AG10803 (cell line): Measurements from ENCODE around the gene HNRNPAB.

ENCODE experiments used
- DNase-seq: peaks from one replicate; pipeline ENCODE4 v3.0.0; 2010; ENCODE audit warnings: low read depth
- H3K4me3 ChIP-seq: 2 replicates; pipeline ENCODE4 v1.5.1; 2011; ENCODE audit warnings: mild to moderate bottlenecking, low read length, control low read depth
- CTCF ChIP-seq: conservative IDR thresholded peaks from 2 replicates; pipeline ENCODE4 v1.5.1; 2011; ENCODE audit warnings: mild to moderate bottlenecking, low read length, control low read depth, inconsistent platforms

Gene HNRNPAB

GRCh38 chr5:178187014-178187413 lies 17.3 kb upstream of the HNRNPAB start, which contains the start of gene GMCL2:
TSS of gene GMCL2 (minus strand) at chr5:178187371. CDS start at chr5:178187299, 72 bp downstream.
- no peak for TF ChIP-seq CTCF
- no peak within 1 kb of the TSS for H3K4me3 ChIP-seq
- DNase-seq, result no peak

GRCh38 chr5:178189433-178189832 lies 14.9 kb upstream of the HNRNPAB start:
- H3K4me3 ChIP-seq, result no peak overlapping the region
- DNase-seq, result no peak
- no peak for TF ChIP-seq CTCF

GRCh38 chr5:178191661-178192060 lies 12.7 kb upstream of the HNRNPAB start:
- TF ChIP-seq CTCF, result no peak
- DNase-seq, result no peak
- H3K4me3 ChIP-seq, result no peak overlapping the region

- TF ChIP-seq CTCF, result no peak
- no peak overlapping the region for H3K4me3 ChIP-seq
- no peak for DNase-seq
Observed at GRCh38 chr5:178192244-178192643, 12.1 kb upstream of the HNRNPAB start.

- DNase-seq, result no peak
- no peak for TF ChIP-seq CTCF
- no peak overlapping the region for H3K4me3 ChIP-seq
Observed at GRCh38 chr5:178192787-178193186, 11.5 kb upstream of the HNRNPAB start.

GRCh38 chr5:178193251-178193809 lies 11.0 kb upstream of the HNRNPAB start:
- no peak for TF ChIP-seq CTCF
- H3K4me3 ChIP-seq, result no peak overlapping the region
- no peak for DNase-seq

- no peak overlapping the region for H3K4me3 ChIP-seq
- no peak for DNase-seq
- TF ChIP-seq CTCF, result no peak
Observed at GRCh38 chr5:178194026-178194425, 10.3 kb upstream of the HNRNPAB start.
